NCI-H2227 (cell line): ENCODE measurements around the gene XPA.
"Not testable (repeated sequence)": the region's sequence is repeated elsewhere in the genome, so short reads cannot be mapped to it uniquely, and the experiment has no call there.

Source experiments
- DNase-seq: peaks from one replicate; lab custom pipeline; 2025; ENCODE audit not compliant: unreplicated experiment; lab: John Stamatoyannopoulos, UW

The XPA gene

DNA sequence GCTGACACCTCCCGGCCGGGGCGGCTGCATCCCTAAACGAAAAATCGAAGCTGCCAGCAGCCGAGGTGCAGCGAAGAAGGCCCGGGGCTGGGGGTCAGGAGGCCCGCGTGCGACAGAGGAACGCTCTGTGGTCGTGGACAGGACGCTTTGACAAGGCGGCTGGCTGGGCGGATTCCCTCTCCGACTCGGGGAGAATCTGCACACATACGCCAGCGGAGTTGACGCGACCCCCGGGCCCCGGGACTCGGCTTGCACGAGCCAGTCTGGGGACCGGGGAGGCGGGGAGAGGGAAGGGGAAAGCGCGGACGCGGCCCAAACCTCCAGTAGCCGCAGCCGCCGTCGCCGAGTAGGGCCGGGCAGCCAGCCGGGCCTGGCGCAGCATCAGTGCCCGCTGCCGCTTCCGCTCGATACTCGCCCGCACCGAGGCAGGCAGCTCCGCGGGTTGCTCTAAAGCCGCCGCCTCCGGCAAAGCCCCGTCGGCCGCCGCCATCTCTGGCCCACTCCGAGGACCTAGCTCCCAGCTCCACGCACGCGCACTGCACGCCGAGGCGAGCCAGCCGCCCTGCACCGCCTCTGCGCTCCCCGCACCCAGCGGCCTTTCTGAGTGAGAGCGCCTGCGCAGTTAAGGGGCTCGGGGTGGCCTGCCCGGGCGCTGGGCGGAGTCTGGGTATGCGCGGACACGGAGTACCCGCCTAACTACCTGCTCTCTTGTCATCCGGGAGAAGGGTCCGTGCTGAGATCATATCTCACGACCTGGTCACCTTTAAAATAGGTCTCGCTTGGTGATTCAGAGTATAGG is at the start of gene XPA:
Gene XPA (minus strand): TSS at position 538 of the 799 bp plus-strand sequence. CDS start 48 bp downstream, at position 490.
- DNase-seq: peak; percentile 95

DNA sequence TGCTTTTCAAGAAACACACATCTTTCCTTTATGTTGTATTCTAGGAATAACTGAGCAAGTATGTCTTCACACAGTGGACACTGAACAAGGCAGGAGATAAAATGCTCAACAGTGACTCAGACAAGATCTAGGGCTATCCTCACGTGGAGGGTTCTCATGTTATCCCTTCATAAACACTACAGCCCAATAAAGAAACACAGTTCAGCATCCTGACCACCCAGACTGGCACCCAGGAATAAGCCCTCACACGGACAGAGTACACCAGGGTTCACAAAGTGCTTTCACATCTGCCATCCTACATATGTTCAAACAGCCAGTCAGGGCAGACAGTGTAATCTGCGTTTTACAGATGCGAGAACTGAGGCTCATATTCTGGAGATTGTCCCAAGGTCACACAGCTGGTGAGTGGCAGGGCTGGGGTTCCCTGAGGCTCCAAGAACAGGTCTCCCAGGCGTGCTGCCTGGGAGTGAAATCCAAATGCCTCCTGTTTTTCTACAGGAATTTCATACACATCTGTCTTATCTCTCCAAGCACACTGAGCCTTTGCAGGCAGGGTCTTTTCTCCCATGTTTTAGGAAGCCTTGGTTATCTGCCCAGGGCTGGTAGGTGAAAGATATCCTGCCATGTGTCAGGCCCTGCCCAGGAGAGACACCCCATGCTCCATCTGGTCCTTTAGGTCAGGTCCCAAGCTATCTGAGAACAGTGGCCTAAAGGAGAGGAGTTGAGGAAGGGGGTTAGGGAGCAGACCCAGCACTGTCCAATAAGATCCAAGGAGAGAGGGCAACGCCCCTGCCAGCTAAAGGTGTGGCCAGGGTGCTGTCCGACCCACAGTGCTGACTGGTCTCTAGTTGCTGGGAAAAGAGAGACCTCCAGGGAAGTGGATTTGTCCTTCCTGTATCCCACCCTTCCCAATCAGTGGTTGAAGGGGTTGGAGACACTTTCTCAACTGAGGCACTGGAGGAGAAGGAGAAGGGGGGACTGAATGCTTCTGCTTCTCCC is 47.9 kb upstream of the XPA start:
- DNase-seq: no peak

DNA sequence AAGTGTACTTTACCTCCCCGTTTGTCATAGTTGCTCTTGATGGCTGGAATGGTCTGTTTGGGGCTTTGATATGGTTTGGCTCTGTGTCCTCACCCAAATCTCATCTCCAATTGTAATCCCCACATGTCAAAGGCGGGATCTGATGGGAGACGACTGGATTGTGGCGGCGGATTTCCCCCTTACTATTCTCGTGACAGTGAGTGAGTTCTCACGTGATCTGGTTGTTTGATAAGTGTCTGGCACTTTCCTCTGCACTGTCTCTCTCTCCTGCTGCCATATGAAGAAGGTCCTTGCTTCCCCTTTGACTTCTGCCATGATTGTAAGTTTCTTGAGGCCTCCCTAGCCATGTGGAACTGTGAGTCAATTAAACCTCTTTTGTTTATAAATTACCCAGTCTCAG is 46.9 kb upstream of the XPA start:
- not testable (repeated sequence) for DNase-seq

DNA sequence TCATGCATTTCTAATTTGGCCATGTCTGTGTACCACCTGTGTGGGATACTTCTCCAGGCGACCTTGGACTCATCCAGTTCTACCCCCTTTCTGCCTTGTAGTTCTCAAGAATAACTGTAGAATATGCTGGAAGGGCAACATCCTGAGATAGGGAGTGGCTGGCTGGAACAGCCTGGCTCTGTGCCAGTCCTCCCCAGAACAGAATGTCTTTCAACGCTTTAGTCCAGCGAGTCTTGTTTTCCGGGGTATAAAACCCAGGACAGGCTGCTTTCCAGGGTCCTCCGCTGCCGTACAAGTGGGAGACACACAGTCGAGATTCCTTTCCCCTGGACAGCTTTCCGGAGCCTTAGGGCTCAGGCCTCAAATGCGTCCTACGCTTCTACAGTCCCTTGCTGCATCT is 45.4 kb upstream of the XPA start:
- DNase-seq: no peak

DNA sequence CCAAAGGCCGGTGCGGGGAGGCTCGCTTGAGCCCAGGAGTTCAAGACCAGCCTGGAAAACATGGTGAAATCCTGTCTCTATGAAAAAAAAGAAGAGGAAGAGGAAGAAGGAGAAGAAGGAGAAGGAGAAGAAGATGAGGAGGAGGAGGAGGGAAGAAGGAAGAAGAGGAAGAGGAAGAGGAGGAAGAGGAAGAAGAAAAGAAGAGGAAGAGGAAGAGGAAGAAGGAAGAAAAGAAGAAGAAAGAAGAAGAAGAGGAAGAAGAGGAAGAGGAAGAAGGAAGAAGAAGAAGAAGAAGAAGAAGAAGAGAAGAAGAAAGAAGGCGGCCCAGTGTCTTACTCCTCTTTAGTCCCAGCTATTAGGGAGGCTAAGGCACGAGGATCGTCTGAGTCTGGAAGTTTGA is 44.8 kb upstream of the XPA start:
- DNase-seq: no peak

DNA sequence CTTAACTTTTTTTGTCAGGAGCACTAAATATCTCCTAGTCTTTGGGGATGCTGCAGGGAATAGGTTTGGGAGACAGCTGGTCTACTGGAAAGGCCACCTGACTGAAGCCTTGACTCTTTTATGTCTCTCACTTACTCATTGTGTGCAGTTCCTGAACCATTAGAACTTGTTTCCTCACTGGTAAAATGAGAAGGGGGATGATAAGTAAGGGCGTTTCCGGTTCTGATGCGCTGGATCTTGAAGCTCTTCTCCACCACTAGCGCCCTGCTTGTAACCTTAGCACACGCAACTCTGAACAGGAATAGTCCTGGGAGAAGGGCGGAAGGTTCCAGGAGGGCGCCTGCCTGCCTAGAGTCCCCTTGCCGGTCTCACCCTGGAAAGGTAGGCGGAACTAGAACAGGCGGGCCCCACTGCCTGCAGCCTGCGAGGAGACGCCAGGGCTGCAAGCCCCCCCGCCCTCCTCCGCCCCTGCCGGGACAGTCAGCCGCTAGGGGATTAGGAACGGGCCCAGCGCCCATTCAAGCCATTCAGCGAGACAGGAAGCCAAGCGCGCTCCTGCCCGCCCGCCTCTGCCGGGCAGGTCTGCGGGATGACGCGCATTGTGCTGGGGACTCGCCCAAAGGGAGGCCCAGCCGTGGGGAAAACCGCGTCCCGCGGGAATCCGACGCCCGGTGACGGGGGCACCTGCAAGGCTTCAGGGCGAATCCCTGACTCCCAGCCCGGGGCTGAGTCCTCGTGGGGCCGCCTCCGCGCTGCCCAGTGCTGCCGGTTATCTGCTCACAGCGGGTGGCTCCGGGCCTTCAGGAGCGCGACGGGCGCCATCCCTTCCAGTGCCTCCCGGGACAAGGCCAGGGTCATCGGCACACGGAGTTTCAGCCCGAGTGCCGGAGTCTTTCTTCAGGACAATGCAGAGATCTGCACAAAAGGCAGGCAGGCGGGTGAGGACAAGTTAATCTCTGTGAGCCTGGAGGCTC is 44.0 kb upstream of the XPA start:
- DNase-seq: no peak

DNA sequence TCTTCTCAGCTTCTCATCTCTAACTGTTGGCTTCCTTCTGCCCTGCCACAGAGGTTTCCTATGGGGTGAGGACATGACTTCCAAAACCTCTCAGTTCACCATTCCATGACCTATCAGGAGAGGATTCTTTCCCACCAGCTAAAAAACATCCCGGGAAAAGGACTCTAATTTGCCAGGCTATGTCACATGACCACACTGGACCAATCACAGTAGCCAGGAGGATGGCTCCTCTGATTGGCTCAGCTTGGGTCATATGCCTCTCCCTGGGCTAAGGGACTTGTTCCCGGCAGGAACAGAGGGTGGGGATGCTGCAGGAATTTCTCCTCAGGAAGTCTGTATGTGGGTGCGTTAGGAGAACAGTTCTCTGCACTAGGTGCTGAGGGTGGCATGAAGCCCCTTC is 40.3 kb upstream of the XPA start:
- peak; percentile 74 for DNase-seq

DNA sequence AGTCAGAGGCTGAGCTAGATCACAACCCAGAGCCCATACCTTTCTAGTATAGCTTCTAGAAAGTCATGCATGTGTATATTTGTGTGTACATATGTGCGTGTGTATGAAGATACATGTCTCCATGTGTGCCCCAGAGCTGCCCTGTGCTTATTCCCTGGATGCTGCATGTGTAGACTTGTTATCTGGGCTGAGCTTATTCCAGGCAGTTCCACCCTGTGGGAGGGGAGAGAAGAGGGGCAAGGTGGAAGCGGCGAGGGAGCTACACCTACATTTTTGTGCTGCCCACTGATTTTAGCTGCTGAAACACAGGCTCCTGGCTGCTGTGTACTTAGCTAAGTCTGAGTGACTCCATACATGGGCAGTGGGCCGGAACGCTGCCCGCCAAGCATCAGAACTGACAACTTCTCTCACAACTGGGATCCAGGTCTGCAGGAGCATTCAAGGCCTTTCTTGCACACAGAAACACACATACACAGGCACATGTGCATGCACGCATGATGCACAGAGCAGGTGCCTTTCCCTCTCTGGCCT is 38.0 kb upstream of the XPA start:
- no peak for DNase-seq

DNA sequence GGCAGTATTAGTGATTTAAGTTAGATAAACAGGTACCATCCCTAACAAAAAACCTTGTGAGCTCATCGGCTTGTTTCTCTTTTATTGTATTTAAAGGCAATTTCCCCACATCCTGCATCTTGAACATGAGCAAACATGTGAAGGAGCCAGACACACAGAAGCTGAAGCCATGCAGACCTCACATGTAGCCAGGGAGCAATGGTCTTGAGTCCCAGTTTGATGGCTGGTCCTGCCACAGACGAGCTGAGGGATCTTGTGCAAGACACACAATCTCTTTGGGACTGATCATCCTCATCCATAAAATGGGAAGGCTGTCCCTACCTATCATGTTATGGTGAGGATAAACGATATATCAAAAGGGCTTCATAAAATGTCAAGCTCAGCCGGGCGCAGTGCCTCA is 29.6 kb upstream of the XPA start:
- no peak for DNase-seq

DNA sequence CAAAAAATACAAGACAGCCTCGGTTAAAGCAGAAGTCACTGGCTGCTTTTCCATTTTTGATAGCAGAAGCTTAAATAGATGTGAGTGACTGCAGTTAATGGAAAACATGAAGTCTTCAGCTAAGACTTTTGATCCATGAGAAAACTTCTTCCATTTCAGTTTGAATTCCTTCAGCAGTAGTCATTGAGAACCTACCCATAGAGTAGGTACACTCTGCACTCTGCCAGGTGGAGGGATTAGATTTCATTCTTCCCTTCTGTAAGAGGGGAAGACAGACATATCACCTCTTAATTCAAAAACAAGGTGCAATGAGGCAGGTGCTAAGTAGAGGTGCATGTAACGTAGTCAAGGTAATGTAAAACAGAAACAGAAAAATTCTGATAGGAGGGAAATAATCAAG is 26.7 kb upstream of the XPA start:
- no peak for DNase-seq

DNA sequence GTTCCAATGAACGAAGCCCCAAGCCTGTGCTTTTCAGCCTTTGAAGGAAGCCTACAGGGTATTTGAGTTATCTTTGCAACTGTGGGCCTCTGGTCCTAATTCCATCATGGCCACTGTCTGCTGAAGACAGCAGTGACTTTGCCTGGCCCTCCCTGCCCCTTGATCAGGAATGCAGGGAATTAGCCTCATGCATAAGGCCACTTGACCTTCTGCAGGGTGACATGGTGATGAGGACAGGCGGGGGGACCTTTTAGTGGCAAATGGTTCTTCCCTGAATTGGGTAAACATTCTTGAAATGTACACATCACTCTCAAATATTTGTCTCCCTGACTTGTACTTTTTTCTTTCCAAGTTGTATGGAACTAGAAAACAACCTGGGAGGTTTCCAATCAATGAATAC is 25.2 kb upstream of the XPA start:
- DNase-seq: no peak

DNA sequence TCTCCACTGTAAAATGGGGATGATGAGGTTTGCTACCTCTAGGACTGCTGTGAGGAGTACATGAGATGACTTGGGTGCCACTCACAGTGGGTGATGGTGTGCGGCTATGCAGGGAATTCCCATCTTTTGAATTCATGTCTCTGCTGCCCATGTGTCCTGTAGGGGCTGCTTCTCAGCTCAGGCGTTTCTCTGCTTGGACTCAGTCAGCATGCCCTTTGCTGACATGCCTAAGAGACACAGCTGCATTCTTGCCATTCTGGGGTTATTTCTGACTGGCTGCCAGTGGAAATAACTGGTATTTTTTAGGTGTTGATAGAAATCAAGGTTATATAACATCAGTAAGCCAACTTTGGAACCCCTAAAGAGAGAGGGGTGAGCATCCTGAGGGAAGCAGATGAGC is 24.3 kb upstream of the XPA start:
- no peak for DNase-seq

DNA sequence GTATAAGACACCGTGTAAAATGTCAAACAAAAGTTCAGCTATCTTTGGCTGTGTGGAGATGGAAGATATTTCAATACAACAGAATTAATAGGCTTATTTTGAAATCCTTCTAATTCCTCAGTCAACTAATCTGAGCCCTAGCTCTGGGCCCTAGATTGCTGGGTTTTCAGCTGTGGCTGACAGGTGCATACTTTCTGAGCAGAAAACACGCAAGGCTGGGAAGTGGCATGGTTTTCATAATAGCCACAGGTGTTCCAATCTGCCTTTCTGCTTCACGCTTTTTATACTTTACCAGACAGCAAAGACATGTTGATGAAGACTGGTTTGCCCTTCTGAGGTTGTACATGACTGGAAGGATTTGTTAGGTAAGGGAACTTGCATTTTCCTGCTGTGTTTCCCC is 20.7 kb upstream of the XPA start:
- no peak for DNase-seq

DNA sequence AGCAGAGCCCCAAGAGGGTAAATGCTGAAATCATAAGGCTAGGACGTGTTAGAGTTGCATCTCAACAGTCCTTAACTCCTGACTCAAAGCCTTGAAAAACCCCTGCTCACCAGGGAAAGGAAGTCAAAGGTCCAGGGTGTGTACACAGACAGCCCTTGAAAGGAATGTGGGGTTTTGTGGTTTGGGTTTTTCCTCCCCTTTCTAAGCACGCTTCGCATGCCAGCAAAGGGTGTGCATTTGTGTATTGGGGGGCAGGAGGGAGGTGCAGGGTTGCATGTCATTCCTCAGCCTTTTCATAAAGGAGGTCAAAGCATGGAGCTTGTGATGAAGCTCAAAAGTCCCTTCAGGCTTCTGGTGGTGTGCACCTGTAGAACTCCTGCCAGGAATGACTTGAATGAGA is 17.3 kb upstream of the XPA start:
- DNase-seq: no peak

DNA sequence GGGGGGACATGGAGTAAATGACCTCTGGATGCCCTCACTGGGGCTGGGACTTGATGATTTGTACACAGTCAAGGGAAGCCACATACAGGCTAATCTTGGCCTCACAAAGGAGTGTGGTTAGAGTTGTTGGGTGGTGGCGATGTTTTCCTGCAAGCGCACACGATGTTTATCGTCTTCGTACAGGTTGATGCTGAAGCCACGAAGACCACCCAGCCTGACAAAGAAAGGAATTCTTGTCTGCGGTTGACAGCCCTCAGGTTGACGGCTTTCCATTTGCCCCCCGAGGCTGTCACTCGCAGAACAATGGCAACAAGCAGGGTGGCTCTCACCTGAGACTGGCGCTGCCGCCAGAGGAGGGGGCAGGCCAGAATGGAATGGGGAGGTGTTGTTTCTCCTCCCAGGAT is 14.1 kb upstream of the XPA start:
- no peak for DNase-seq

DNA sequence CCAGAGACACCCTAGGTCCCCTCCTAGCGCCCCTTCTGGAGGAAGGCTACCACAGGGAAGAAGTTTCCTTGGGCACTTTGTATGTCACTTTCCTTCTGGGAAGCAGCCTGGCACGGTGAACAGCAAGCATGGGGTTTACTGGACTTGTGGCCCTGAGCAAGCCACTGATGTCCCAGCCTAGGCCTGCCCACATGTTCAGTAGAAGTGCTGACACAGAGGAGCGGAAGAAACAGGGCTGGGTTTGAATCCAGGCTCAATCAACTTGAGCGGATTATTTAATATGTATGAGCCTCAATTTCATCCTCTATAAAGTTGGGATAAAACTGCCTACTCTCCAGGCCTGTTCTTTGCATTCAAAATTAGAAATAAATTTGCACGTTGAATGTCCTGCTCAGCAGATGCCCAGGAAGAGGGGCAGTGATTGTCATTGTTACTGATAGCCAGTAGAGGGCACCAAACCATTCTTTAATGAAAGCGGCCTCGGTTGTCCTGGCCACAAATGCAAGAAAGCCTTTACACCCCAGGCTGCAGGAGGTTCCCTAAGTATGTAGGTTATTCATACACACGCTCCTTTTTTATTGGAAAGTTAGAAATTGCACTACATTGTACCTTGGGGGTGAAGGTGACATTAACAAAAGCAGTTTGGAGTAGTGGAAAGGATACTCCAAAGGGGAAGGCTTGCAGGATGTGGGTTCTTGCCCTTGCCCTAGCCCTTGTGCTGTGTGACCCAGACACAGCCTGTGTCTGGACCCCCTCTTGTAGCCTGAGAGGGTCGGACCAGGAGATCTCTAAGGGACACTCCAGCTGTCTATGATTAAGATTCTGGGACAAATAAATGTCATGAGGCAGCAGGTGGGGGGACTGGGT is 13.4 kb upstream of the XPA start:
- peak; percentile 65 for DNase-seq

DNA sequence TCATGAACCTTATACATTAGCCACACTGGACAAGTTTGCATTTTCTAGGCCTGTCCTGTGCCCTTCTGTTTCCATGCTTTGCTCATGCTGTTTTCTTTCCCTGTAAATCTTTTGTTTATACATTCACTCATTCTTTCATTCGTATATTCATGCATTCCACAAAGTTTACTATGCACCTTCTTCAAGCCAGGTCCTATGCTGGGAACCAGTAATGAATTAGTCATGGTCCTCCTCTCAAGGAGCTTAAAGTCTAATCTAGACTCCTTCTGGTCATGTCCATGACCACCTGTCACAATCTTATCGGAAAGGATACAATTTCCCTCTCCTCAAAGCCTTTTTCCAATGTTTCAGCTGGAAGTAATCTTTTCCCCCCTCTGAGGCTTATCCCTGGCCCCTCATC is 9.1 kb upstream of the XPA start:
- no peak for DNase-seq

DNA sequence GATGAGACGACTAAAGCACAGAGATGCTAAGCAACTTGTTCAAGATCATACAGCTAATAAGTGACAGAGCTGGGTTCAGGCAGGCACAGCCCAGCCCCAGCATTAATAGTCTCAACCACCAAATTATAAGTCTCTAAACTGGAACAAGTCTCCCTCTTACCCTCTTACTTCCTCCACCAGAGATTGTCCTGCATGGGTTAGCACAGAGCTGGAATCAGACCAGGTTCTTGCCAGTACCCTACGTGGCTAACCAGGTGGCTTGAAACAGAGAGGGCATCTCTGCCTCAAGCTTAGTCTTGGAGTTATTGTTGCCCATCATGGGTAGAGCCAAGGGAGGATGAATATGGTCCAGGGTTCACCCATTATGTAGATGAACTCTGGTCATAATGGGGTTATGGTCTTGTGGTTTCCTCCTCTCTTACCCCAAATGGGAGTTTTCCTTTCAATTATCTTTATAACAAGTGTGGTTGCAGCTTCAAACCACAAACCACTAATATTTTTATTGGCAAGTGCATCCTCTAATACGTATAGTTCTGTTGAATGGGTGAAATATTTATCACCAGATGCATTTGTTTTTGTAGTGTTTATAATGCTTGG is 8.3 kb upstream of the XPA start:
- no peak for DNase-seq

DNA sequence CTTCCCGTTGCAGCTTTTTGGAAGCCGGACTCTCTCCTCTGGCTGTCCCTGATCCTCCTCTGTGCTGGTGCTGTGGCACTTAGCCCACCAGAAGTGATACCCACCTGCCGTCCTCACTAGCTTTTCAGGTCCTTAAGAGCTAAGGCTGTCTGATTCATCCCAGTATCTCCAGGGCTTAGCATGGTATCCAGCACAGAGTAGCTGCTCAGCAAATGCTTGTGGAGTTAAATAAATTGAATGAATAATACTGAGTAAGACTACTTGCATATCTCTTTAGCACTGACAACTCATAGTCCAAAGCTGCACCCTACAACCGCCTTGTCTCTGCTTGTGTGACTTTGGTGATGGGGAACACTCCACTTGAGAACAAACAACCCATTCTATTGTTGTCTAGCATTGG is 7.7 kb upstream of the XPA start:
- DNase-seq: no peak
